HL-60/S4 treated with phorbol 12-myristate 13-acetate at 8.2 ng/mL for 4 days and 3 days (cell line): ENCODE measurements around the gene ANKS1A.
"Not testable (repeated sequence)": the region's sequence is repeated elsewhere in the genome, so short reads cannot be mapped to it uniquely, and the experiment has no call there.

Source experiments
- in situ Hi-C: fragments of 300-500 bp; cut with MboI; formaldehyde crosslinking; loops from 2 replicates; pipeline ENCODE4 v1.15.0; 2022; ENCODE audit warnings: low sequenced_read_pairs

Gene ANKS1A

GRCh38 chr6:35090734-35091133, 201.7 kb downstream of the ANKS1A start:
- in situ Hi-C loops, result no loop called here

GRCh38 chr6:35091346-35092083, 202.5 kb downstream of the ANKS1A start:
- in situ Hi-C loops, result no loop called here

- in situ Hi-C loops, result no loop called here
These were observed 203.5 kb downstream of the ANKS1A start for GRCh38 chr6:35092362-35093117.

- in situ Hi-C loops, result no loop called here
These were observed 204.0 kb downstream of the ANKS1A start for GRCh38 chr6:35093118-35093445.

- in situ Hi-C loops, result no loop called here
These were observed 204.7 kb downstream of the ANKS1A start for GRCh38 chr6:35093783-35094182.

DNA sequence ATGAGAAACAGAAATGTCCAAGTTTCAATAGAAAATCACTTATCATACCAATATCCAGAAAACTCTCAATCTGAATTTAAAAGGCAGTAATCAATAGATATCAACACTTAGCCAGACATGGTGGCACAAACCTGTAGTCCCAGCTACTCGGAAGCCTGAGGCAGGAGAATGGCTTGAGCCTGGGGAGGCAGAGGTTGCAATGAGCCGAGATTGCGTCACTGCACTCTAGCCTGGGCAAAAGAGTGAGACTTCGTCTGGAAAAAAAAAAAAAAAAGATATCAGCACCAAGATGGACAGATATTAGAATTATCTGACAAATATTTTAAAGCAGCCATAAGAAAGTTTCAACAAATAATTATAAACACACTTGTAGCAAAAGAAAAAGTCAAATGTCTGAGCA, 205.1 kb downstream of the ANKS1A start:
- in situ Hi-C loops, result no loop called here

- in situ Hi-C loops, result no loop called here
These were observed 207.2 kb downstream of the ANKS1A start for GRCh38 chr6:35096129-35096862.

DNA sequence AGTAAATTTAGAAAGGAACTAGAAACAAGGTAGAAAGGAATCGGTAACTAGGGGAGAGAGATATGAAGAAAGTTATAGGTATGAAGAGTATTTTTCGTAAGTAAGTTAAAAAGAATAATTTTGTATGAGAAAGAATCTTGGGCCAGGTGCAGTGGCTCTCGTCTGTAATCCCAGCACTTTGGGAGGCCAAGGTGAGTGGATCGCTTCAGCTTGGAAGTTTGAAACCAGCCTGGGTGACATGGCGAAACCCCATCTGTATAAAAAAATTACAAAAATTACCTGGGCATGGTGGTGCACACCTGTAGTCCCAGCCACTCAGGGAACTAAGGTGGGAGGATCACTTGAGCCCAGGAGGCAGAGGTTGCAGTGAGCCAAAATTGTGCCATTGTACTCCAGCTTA, 210.1 kb downstream of the ANKS1A start:
- in situ Hi-C loops, result no loop called here

DNA sequence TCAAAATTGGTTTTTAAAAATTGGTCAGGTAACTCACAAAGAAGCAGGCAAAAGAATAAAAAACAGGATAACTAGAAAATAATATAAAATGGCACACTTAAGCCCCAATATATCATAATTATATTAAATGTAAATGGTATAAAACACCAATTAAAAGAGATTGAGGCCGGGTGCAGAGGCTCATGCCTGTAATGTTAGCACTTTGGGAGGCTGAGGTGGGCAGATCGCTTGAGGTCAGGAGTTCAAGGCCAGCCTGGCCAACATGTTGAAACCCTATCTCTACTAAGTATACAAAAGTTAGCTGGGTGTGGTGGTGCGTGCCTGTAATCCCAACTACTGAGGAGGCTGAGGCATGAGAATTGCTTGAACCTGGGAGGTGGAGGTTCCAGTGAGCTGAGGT, 216.0 kb downstream of the ANKS1A start:
- in situ Hi-C loops, result no loop called here

DNA sequence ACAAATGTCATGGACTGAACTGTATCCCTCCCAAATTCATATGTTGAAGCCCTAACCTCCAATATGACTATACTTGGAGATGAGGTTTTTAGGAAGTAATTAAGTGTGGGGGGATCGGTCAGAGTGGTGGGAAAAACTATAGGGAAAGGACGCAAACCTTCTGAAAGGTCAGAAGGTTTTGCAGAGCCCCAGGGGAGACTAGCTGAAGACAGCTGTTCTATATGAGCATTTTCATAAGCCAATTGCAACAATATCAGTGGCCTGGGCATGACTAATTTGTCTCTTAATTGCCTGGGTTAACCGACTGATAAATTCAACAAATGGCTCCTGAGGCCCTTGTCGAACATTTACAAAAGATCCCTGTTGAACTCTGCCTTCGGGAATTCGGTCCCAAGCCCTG, 217.0 kb downstream of the ANKS1A start:
- in situ Hi-C loops, result not testable (repeated sequence)

DNA sequence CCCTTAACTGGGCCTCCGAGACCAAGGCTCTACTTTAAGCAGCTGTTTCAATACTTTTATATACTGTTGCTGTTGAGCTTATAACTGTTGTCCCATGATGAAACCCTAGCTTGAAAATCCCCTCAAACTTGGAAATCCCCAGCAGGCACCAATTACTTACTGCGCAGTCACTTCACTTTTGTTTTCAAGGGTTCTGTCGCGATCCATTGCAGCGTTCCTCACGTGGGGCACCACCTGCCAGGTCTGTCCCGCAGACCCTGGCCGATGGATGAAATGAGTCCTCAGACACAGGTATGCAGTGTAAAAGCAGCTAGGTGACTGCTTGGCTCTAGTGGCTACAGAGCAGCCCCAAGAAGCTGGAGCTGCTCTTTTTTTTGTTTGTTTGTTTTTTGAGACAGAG, 218.2 kb downstream of the ANKS1A start:
- in situ Hi-C loops, result not testable (repeated sequence)

GRCh38 chr6:35107761-35108160, 218.7 kb downstream of the ANKS1A start:
- in situ Hi-C loops, result not testable (repeated sequence)

- in situ Hi-C loops, result no loop called here
These were observed 219.3 kb downstream of the ANKS1A start for GRCh38 chr6:35108309-35108885.

- in situ Hi-C loops, result no loop called here
These were observed 231.7 kb downstream of the ANKS1A start for GRCh38 chr6:35120746-35121145.

DNA sequence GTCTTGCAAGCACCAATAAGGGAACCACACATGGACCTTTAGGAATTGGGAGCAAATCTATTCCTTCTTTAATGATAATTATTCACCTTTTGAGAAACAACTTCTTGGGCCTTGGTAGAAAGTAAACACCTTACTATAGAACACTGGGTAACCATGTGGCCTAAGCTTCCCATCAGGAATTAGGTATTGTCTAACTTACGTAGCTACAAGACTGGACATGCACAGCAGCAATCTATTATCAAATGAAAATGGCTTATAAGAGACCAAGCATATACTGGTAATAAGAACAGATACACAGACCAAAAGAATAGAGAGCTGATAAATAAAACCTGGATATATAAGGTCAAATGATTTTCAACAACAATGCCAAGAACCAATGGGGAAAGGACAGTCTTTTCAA, 235.3 kb downstream of the ANKS1A start:
- in situ Hi-C loops, result no loop called here

DNA sequence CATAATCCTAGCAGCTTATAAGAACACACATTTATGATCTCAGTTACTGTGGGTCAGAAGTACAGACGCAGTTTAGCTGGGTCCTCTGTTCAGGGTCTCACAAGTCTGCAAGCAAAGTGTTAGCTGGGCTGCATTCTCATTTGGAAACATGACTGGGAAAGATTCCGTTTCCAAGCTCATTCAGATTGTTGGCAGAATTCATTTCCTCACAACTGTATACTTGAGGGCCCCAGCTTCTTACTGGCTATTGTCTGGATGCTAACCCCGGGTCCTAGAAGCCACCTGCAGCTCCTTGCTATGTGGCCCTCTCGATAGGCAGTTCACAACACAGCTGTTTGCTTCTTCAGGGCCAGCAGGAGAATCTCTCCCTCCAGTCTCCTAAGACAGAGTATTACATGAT, 239.0 kb downstream of the ANKS1A start:
- in situ Hi-C loops, result no loop called here

DNA sequence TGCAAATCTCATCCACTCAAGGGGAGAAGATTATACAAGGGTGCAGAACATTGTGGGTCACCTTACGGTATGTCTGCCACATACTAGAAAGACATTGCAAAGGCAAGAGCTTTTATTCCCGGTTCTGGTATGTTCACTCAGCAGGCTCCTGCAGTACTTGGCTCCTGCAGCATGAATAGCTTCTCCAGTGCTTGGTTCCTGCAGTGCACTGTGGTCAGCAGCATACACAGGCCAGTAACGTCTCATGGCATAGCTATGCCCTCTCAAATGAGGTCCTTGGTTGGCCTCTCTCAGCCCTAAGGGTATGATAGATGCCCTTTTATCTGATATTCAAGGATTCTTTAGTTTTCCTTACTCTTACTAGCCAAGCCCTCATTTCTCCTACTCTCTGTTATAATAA, 239.4 kb downstream of the ANKS1A start:
- in situ Hi-C loops, result no loop called here

- in situ Hi-C loops, result no loop called here
These were observed 247.1 kb downstream of the ANKS1A start for GRCh38 chr6:35136185-35136584.

GRCh38 chr6:35138191-35138590, 249.1 kb downstream of the ANKS1A start:
- in situ Hi-C loops, result not testable (repeated sequence)

GRCh38 chr6:35139470-35139869, 250.4 kb downstream of the ANKS1A start:
- in situ Hi-C loops, result no loop called here

DNA sequence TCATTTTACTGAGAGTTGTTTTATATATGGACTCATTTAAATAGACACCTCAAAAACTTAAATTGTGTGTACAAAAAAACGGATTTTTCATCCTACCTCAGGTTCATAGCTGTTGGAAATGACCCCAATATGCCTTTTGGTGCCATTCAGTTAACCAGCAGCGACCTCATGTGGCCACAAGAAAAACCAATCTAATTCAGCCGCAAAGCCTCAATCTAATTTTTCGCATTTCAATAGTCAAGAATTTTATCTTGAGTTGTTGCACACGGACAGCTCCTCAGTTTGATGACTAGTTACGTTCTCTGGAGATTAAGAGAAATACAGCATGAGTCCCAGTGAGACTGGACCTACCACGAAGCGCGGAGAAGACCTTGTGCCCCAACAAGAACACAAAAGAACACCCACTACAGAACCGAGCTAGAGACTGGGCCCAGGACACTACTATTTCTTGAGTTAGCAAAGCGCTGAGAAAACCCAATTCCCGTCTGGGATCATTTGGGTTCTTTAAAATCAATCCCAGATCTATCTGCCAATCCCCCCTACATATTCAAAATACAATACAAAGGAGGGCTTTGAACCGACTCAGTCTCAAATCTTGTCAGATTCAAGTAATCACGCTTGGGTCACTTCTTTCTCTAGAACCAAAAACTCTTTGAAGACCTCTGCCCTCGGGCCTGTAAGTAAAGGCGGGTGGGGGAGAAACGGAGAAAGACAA, 251.0 kb downstream of the ANKS1A start:
- in situ Hi-C loops, result loop anchor here (10.0 kb wide), 1 partner anchor 155 kb away; no protein-coding TSS in a partner anchor
